Lower leg skin (tissue), 3 donors: ENCODE measurements around the gene CRACR2A.

Source experiments
- POLR2A ChIP-seq, 2 donors: fragments of 450-650 bp; IDR thresholded peaks; one replicate each; pipeline ENCODE4 v1.6.1; 2016 to 2017; ENCODE audit warnings: antibody characterized with exemption in 2 of 2, mild to moderate bottlenecking in 1 of 2, moderate library complexity in 1 of 2
- TF ChIP-seq, protein P1 (sequence below), 3 donors: fragments of 450-650 bp; IDR thresholded peaks; one replicate each; pipeline ENCODE4 v1.5.1; 2016; ENCODE audit warnings: antibody characterized with exemption in 3 of 3, mild to moderate bottlenecking in 3 of 3, moderate library complexity in 2 of 3

DNA sequence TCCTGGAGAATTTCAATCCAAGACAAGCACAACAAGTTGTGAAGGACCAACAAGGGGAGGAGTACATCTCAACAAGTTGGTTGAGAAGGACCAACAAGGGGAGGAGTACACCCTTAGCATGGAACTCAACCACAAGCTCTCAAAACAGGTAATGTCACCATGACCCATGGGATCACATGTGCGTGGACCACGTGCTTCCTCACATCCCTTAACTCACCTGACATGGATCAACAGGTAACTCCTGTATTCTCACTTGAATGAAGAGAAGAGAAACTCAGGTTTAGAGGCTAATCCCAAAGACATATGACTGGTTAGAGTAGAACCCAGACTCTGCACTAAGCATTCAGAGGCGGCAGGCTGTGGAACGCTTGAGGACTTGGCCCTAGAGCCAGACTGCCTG is 6.2 kb downstream of the CRACR2A start:
- TF ChIP-seq, protein P1, sequence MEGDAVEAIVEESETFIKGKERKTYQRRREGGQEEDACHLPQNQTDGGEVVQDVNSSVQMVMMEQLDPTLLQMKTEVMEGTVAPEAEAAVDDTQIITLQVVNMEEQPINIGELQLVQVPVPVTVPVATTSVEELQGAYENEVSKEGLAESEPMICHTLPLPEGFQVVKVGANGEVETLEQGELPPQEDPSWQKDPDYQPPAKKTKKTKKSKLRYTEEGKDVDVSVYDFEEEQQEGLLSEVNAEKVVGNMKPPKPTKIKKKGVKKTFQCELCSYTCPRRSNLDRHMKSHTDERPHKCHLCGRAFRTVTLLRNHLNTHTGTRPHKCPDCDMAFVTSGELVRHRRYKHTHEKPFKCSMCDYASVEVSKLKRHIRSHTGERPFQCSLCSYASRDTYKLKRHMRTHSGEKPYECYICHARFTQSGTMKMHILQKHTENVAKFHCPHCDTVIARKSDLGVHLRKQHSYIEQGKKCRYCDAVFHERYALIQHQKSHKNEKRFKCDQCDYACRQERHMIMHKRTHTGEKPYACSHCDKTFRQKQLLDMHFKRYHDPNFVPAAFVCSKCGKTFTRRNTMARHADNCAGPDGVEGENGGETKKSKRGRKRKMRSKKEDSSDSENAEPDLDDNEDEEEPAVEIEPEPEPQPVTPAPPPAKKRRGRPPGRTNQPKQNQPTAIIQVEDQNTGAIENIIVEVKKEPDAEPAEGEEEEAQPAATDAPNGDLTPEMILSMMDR (IDR thresholded peaks at IDR 0.05) = no peak
- TF ChIP-seq POLR2A (IDR thresholded peaks at IDR 0.05) = no peak
